ENCODE results near the gene DAG1. TPM values are rescaled to one million over a fixed set of nuclear protein-coding genes. Genes with fewer than 3 reads are reported as not detected.
A peak's percentile ranks its signal among the peaks of the same experiment; 100 is the strongest.

Gene DAG1
- total RNA-seq, 1 experiment from 2014 or later = 99.9 TPM

DNA sequence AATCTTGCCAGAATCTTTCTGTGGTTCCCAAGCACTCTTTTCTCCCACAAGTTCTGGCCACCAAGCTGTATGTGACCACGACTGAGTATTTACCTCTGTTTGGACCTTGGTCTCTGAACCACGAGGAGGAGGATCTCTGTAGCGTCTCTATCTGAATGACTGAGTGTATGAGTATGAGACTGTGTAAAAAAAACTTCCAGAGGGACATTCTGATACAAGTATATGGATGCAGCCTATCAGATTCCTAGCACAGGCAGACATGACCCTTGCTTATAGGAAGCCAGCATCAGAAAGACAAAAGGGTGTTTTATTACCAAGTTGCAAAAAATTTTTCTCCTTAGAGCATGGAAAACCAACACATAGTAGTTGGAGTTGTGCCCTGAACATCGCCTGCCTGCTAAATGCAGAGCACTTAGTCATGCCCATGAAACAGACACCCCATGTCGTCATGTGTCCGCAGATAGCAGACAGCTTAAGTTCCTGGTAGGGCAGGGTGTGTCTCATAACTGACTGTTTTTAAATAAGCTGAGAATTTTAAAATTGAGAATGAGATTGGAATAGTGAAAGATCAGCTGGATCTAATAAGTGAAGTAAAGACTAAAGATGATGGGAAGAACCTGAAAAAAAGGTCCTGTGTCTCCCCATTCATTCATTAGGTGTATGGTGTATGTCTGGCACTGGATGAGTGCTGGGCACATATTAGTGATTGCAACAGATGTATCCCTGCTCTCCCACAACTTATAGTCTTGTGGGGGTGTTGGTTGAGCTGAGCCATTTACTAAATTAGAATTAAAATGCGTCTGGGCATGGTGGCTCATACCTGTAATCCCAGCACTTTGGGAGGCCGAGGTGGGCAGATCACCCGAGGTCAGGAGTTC is 30.9 kb downstream of the DAG1 start (continued):
- no peak for TF ChIP-seq POLR2A (IDR thresholded peaks at IDR 0.05; ENCODE audit: borderline replicate concordance, extremely low read depth, insufficient read depth, insufficient read length)
- TF ChIP-seq ZFX (IDR thresholded peaks at IDR 0.05) = no peak
- no peak for TF ChIP-seq ZNF274 (IDR thresholded peaks at IDR 0.05; ENCODE audit: low read depth, low read length)
- TF ChIP-seq ELF1 (IDR thresholded peaks at IDR 0.05; ENCODE audit: borderline replicate concordance, low read depth) = no peak
- TF ChIP-seq EZH2phosphoT487 (IDR thresholded peaks at IDR 0.05; ENCODE audit: borderline replicate concordance) = no peak

DNA sequence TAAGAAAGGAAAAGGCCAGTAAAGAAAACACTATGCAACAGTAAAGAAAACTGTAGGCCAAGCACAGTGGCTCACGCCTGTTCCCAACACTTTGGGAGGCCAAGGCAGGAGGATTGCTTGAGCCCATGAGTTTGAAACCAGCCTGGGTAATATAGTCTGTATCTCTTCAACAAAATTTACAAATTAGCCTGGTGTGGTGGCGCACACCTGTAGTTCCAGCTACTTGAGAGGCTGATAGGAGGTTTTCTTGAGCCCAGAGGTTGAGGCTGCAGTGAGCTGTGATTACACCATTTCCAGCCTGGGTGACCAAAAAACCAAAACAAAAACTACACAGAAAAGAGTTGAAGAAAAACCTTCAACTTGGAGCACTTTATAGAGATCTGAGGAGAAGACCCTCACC is 31.8 kb downstream of the DAG1 start:
- H3K27ac ChIP-seq (ENCODE audit: low read depth, low read length) = no peak overlapping the region

More for the DNA sequence above, 31.8 kb downstream of the DAG1 start:
- no peak overlapping the region for H3K4me3 ChIP-seq (replicated peaks in 1 of 2; ENCODE audit: low read depth in 1 of 2, low read length in 2 of 2)
- ChIA-PET RAD21 (ENCODE audit: low non-redundant PET in 1 of 2, low total read pairs in 2 of 2, uncharacterized antibody in 2 of 2, unreplicated experiment in 2 of 2) (no interaction called here), CTCF (no interaction called here), POLR2A (no interaction called here)
- H3K4me1 ChIP-seq (ENCODE audit: control insufficient read depth in 1 of 2, insufficient read depth in 2 of 2, low read length in 2 of 2) = peaks cover 26 to 65% of the 10 kb centered on the region in 2 experiments
- no peak overlapping the region for H3K9ac ChIP-seq (ENCODE audit: low read length)
- peaks cover 70% of the 10 kb centered on the region for H3K79me2 ChIP-seq (ENCODE audit: insufficient read depth, low read length)
- DNase-seq (ENCODE audit: low read depth, low spot score) = no peak
- intact Hi-C loops (cut with micrococcal nuclease) = no loop called here
- H3K36me3 ChIP-seq (ENCODE audit: control insufficient read depth in 1 of 2, insufficient read depth in 2 of 2, low read length in 2 of 2) = peaks cover 0 to 4% of the 10 kb centered on the region in 2 experiments; a peak in 1 of 4 replicates
- no peak for ATAC-seq
- no peaks in the 10 kb centered on the region for H3K27me3 ChIP-seq (ENCODE audit: insufficient read depth, low read length)
- H3K9me3 ChIP-seq (ENCODE audit: control insufficient read depth in 1 of 2, insufficient read depth in 1 of 2, low read depth in 1 of 2, low read length in 2 of 2) = no peaks in the 10 kb centered on the region
- no TSS peak for BruUV-seq (replicated peaks)
- no peaks in the 10 kb centered on the region for H3K9me2 ChIP-seq (ENCODE audit: insufficient read depth)
- H4K20me1 ChIP-seq (ENCODE audit: insufficient read depth) = no peaks in the 10 kb centered on the region; the same call in 1 of the 2 replicates
- TF ChIP-seq YY1 (IDR thresholded peaks at IDR 0.05; ENCODE audit: extremely low read depth, insufficient replicate concordance, low read depth, low read length) (no peak), FOSL1 (IDR thresholded peaks at IDR 0.05; ENCODE audit: low read depth) (no peak), CEBPB (IDR thresholded peaks at IDR 0.05; ENCODE audit: low read depth) (no peak), POLR2A (IDR thresholded peaks at IDR 0.05; ENCODE audit: borderline replicate concordance, extremely low read depth, insufficient read depth, insufficient read length) (no peak), JUND (IDR thresholded peaks at IDR 0.05) (no peak), EZH2 (IDR thresholded peaks at IDR 0.05) (no peak)
- TF ChIP-seq, protein P1, sequence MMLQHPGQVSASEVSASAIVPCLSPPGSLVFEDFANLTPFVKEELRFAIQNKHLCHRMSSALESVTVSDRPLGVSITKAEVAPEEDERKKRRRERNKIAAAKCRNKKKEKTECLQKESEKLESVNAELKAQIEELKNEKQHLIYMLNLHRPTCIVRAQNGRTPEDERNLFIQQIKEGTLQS (IDR thresholded peaks at IDR 0.05) = no peak
- no peak overlapping the region for H2AFZ ChIP-seq (ENCODE audit: low read depth, low read length, poor library complexity, severe bottlenecking)
- peak overlapping the region; percentile 25; the same call in 1 of the 2 replicates for H3K4me2 ChIP-seq (ENCODE audit: low read length)

All from HCT116 (cell line).